Measurements from ENCODE around the gene MYL1.

GRCh38 chr2:210324458-210324857 lies 9.5 kb upstream of the MYL1 start:
- TF ChIP-seq CTCF (optimal IDR thresholded peaks at IDR 0.05 in 1 of 3, IDR thresholded peaks at IDR 0.05 in 1 of 3, conservative IDR thresholded peaks at IDR 0.05 in 1 of 3; ENCODE audit: extremely low read depth in 1 of 3, insufficient read depth in 2 of 3, low read length in 3 of 3) (no peak), EZH2 (IDR thresholded peaks at IDR 0.05; ENCODE audit: low read length) (no peak)

Data from keratinocyte (primary cell).